Activated CD4-positive, alpha-beta T cell treated with anti-CD3 and anti-CD28 coated beads for 36 hours (primary cell): ENCODE measurements around the gene OR5D18. TPM values are rescaled to one million over a fixed set of nuclear protein-coding genes. Genes with fewer than 3 reads are reported as not detected.

Source experiments
- ATAC-seq: fragments of 200-7000 bp; cut with Tn5 transposase; one replicate; pipeline ENCODE4 v1.10.0; 2021; ENCODE audit warnings: mild to moderate bottlenecking, moderate library complexity
- CTCF ChIA-PET: fragments of 350-600 bp; sonication (Branson Sonifier 250); formaldehyde crosslinking; loops from one replicate; lab custom pipeline; 2021; ENCODE audit warnings: antibody characterized with exemption; lab: Charles Lee
- POLR2A ChIA-PET: fragments of 350-600 bp; sonication (Branson Sonifier 250); formaldehyde crosslinking; loops from one replicate; lab custom pipeline; 2021; ENCODE audit warnings: antibody characterized with exemption, inconsistent platforms; lab: Charles Lee
- DNase-seq: peaks from one replicate; pipeline ENCODE4 v3.0.0-alpha.2; 2020
- H3K27ac Mint-ChIP-seq: one replicate; pipeline ENCODE4 v1.8.0; 2021; ENCODE audit warnings: mixed read lengths
- H3K27me3 Mint-ChIP-seq: one replicate; pipeline ENCODE4 v1.8.0; 2021; ENCODE audit warnings: mixed read lengths
- H3K36me3 Mint-ChIP-seq: one replicate; pipeline ENCODE4 v1.8.0; 2021; ENCODE audit warnings: low read depth, mixed read lengths
- H3K4me1 Mint-ChIP-seq: one replicate; pipeline ENCODE4 v1.8.0; 2021; ENCODE audit warnings: mixed read lengths
- H3K4me3 Mint-ChIP-seq: one replicate; pipeline ENCODE4 v1.8.0; 2021; ENCODE audit warnings: mild to moderate bottlenecking, moderate library complexity, mixed read lengths
- H3K9me3 Mint-ChIP-seq: one replicate; pipeline ENCODE4 v1.8.0; 2021; ENCODE audit warnings: low read depth, mixed read lengths
- intact Hi-C, 2 experiments: fragments of 100-400 bp; cut with DNase I in 1 of 2; cut with micrococcal nuclease in 1 of 2; formaldehyde crosslinking; loops; one replicate each; pipeline versions ENCODE4 v1.14.2 to v1.15.1; 2022 to 2024; cut with DNase I, micrococcal nuclease
- total RNA-seq, 2 experiments: library from RNA; stranded (reverse); gene quantifications; one replicate each; pipeline ENCODE4 v1.2.3, GENCODE V29; 2021

The OR5D18 gene
- not detected for total RNA-seq

DNA sequence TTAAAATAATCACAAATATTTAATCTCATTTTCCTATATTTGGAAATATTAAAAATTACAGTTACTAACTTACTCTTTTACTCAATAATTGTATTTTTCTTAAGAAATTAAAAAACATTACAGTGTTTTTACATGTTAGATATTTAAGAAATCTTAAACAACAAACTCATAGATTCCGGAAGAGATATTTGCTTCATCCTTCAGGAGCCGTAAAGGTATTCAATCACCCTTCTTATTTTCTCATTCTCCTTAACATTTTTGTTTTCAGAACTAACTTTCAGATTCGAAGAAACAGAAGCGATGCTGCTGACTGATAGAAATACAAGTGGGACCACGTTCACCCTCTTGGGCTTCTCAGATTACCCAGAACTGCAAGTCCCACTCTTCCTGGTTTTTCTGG is at the start of gene OR5D18:
Gene OR5D18, plus strand, starts transcription at position 301 of the 400 bp plus-strand sequence. Its CDS starts 0 bp downstream, at position 301.
- no peaks in the 10 kb centered on the region for H3K4me1 Mint-ChIP-seq
- H3K36me3 Mint-ChIP-seq = no peaks in the 10 kb centered on the region

GRCh38 chr11:55773138-55773537 is 46.3 kb upstream of the OR5D18 start, which contains the start of gene OR5D13:
OR5D13 (plus strand) TSS chr11:55773438; CDS start chr11:55773438, 0 bp downstream.
- ChIA-PET CTCF (no interaction called here), POLR2A (no interaction called here)
- Mint-ChIP-seq H3K4me1 (no peaks in the 10 kb centered on the region), H3K4me3 (no peak within 1 kb of the TSS), H3K27me3 (no peaks in the 10 kb centered on the region), H3K27ac (no peak within 1 kb of the TSS), H3K36me3 (no peaks in the 10 kb centered on the region), H3K9me3 (peaks cover 16% of the 10 kb centered on the region)
- intact Hi-C loops = loop anchor here in 1 of 2 experiments (10.0 kb wide), 1 partner anchor 832 kb away; no protein-coding TSS in a partner anchor
- no peak for ATAC-seq
- DNase-seq = no peak

More for the DNA sequence above, at the start of gene OR5D18:
- Mint-ChIP-seq H3K9me3 (peaks cover 16% of the 10 kb centered on the region), H3K27me3 (no peaks in the 10 kb centered on the region), H3K27ac (no peak within 1 kb of the TSS), H3K4me3 (no peak within 1 kb of the TSS)
- POLR2A ChIA-PET = no interaction called here
- DNase-seq = no peak
- CTCF ChIA-PET = no interaction called here
- no peak for ATAC-seq
- intact Hi-C loops = no loop called here

DNA sequence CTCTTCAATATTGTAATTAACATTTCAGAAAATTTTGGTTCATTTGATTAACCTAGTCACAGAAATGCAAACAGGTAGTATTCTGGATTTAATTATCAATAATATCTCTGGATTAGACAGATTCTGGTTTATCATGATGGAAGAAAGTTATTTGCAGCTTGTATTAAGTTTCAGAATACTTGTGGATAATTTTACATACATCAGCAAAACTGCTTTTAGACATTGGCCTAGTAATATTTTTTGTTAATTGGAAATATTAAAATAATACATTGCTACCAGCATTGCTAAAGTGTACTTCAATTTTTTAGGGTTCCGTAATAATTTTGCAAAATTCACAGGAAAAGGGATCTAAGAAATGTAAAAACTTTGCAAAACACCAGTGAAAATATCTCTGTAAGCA is 27.8 kb upstream of the OR5D18 start:
- Mint-ChIP-seq H3K27me3 (no peaks in the 10 kb centered on the region), H3K4me1 (no peaks in the 10 kb centered on the region), H3K4me3 (no peak overlapping the region), H3K9me3 (peaks cover 13% of the 10 kb centered on the region), H3K36me3 (no peaks in the 10 kb centered on the region), H3K27ac (no peak overlapping the region)
- DNase-seq (no peak), ATAC-seq (no peak)
- ChIA-PET POLR2A (no interaction called here), CTCF (interaction anchor here (0.5 kb wide), 1 partner anchor 44 kb away, joined by 3 read pairs; no protein-coding TSS in a partner anchor)
- intact Hi-C loops = loop anchor here in 1 of 2 experiments (10.0 kb wide), 1 partner anchor 57 kb away; no protein-coding TSS in a partner anchor

- CTCF ChIA-PET = no interaction called here
- Mint-ChIP-seq H3K27me3 (no peaks in the 10 kb centered on the region), H3K4me3 (no peak overlapping the region), H3K4me1 (no peaks in the 10 kb centered on the region), H3K9me3 (peaks cover 8% of the 10 kb centered on the region), H3K36me3 (no peaks in the 10 kb centered on the region), H3K27ac (no peak overlapping the region)
- DNase-seq = no peak
- ATAC-seq = no peak
- intact Hi-C loops = loop anchor here in 1 of 2 experiments (10.0 kb wide), 1 partner anchor 59 kb away; no protein-coding TSS in a partner anchor
- POLR2A ChIA-PET = no interaction called here
Observed at GRCh38 chr11:55793321-55793720, 26.1 kb upstream of the OR5D18 start.

DNA sequence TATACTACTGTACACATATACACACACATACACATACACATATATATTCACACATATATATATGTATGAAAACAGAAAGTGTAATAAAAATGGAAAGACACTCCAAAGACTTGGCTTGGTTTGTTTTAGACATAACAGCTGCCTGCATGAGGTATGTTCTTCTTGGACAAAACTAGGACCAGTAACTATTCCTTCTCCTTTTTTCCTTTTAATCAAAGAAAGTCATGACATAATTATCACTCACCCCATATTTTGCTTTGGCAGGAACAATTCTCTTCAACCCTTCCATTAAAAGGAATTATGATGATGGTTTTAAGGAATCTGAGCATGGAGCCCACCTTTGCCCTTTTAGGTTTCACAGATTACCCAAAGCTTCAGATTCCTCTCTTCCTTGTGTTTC is 24.2 kb upstream of the OR5D18 start, which contains the start of gene OR5D14:
Gene OR5D14, plus strand, starts transcription at position 301 of the 400 bp plus-strand sequence. Its CDS starts 0 bp downstream, at position 301.
- Mint-ChIP-seq H3K9me3 (peaks cover 17% of the 10 kb centered on the region), H3K4me1 (no peaks in the 10 kb centered on the region), H3K27me3 (no peaks in the 10 kb centered on the region), H3K27ac (no peak within 1 kb of the TSS), H3K4me3 (no peak within 1 kb of the TSS), H3K36me3 (no peaks in the 10 kb centered on the region)
- ChIA-PET CTCF (no interaction called here), POLR2A (no interaction called here)
- intact Hi-C loops = loop anchor here in 1 of 2 experiments (10.0 kb wide), 1 partner anchor 60 kb away; no protein-coding TSS in a partner anchor
- ATAC-seq = no peak
- no peak for DNase-seq

DNA sequence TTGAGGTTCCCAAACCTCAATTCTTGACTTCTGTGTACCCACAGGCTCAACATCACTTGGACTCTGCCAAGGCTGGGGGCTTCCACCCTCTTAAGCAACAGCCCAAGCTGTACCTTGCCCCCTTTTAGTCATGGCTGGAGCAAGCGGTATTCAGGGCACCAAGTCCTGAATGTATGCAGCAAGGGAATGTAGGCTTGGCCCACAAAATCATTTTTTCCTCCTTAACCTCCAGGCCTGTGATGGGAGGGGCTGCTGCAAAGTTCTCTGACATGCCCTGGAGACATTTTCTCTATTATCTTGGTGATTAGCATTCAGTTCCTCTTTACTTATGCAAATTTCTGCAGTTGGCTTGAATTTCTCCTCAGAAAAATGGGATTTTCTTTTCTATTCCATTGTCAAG is 13.2 kb upstream of the OR5D18 start:
- intact Hi-C loops = no loop called here

GRCh38 chr11:55811067-55811466 is 8.4 kb upstream of the OR5D18 start, which contains the start of gene OR5L1:
OR5L1 (plus strand) TSS chr11:55811367; CDS start chr11:55811467, 100 bp downstream.
- no peak for DNase-seq
- H3K4me1 Mint-ChIP-seq = no peaks in the 10 kb centered on the region
- H3K9me3 Mint-ChIP-seq = peaks cover 25% of the 10 kb centered on the region
- no peak for ATAC-seq
- intact Hi-C loops = no loop called here
- peaks cover 4% of the 10 kb centered on the region for H3K36me3 Mint-ChIP-seq
- ChIA-PET POLR2A (no interaction called here), CTCF (no interaction called here)
- no peak within 1 kb of the TSS for H3K27ac Mint-ChIP-seq
- no peaks in the 10 kb centered on the region for H3K27me3 Mint-ChIP-seq
- H3K4me3 Mint-ChIP-seq = no peak within 1 kb of the TSS

More for the DNA sequence above, 13.2 kb upstream of the OR5D18 start:
- DNase-seq (no peak), ATAC-seq (no peak)
- POLR2A ChIA-PET = no interaction called here
- H3K27me3 Mint-ChIP-seq = no peaks in the 10 kb centered on the region
- no peak overlapping the region for H3K4me3 Mint-ChIP-seq
- H3K27ac Mint-ChIP-seq = no peak overlapping the region
- peaks cover 29% of the 10 kb centered on the region for H3K9me3 Mint-ChIP-seq
- H3K36me3 Mint-ChIP-seq = peaks cover 4% of the 10 kb centered on the region
- CTCF ChIA-PET = no interaction called here
- no peaks in the 10 kb centered on the region for H3K4me1 Mint-ChIP-seq

GRCh38 chr11:55826919-55827318 is 7.5 kb downstream of the OR5D18 start, which contains the start of gene OR5L2:
OR5L2 (plus strand) TSS chr11:55827219; CDS start chr11:55827219, 0 bp downstream.
- intact Hi-C loops = no loop called here
- CTCF ChIA-PET = interaction anchor here (0.8 kb wide), 1 partner anchor 9 kb away, joined by 5 read pairs; no protein-coding TSS in a partner anchor
- POLR2A ChIA-PET = no interaction called here
- no peak within 1 kb of the TSS for H3K4me3 Mint-ChIP-seq
- ATAC-seq (no peak), DNase-seq (no peak)
- H3K27ac Mint-ChIP-seq = no peak within 1 kb of the TSS
- H3K36me3 Mint-ChIP-seq = no peaks in the 10 kb centered on the region
- no peaks in the 10 kb centered on the region for H3K27me3 Mint-ChIP-seq
- H3K4me1 Mint-ChIP-seq = no peaks in the 10 kb centered on the region
- peaks cover 6% of the 10 kb centered on the region for H3K9me3 Mint-ChIP-seq

DNA sequence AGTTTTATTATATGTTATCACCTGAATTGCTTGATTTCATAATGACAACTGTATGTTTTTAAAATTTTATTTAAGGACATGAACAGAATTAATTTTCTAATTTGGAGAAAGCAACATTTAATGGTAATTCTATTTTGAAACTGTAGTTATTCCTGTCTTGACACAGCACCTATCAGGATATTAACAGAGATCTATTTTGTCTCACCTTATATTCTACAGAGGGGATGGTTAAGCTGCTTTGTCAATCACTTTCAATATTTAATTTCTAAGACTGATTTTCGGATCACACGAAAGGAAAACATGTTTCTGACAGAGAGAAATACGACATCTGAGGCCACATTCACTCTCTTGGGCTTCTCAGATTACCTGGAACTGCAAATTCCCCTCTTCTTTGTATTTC is 19.0 kb downstream of the OR5D18 start, which contains the start of gene OR5D16:
Gene OR5D16, plus strand, starts transcription at position 301 of the 400 bp plus-strand sequence. Its CDS starts 0 bp downstream, at position 301.
- intact Hi-C loops = loop anchor here in 1 of 2 experiments (10.0 kb wide), 1 partner anchor 124 kb away; no protein-coding TSS in a partner anchor
- ATAC-seq = no peak
- ChIA-PET CTCF (no interaction called here), POLR2A (no interaction called here)
- peaks cover 4% of the 10 kb centered on the region for H3K36me3 Mint-ChIP-seq
- no peak within 1 kb of the TSS for H3K4me3 Mint-ChIP-seq
- no peaks in the 10 kb centered on the region for H3K4me1 Mint-ChIP-seq
- no peak for DNase-seq
- H3K27ac Mint-ChIP-seq = no peak within 1 kb of the TSS
- H3K27me3 Mint-ChIP-seq = no peaks in the 10 kb centered on the region
- H3K9me3 Mint-ChIP-seq = peaks cover 14% of the 10 kb centered on the region

- H3K4me3 Mint-ChIP-seq = no peak overlapping the region
- H3K36me3 Mint-ChIP-seq = no peaks in the 10 kb centered on the region
- peaks cover 10% of the 10 kb centered on the region for H3K9me3 Mint-ChIP-seq
- POLR2A ChIA-PET = no interaction called here
- H3K27ac Mint-ChIP-seq = no peak overlapping the region
- no peaks in the 10 kb centered on the region for H3K4me1 Mint-ChIP-seq
- ATAC-seq (no peak), DNase-seq (no peak)
- intact Hi-C loops = no loop called here
- no peaks in the 10 kb centered on the region for H3K27me3 Mint-ChIP-seq
- CTCF ChIA-PET = no interaction called here
Observed at GRCh38 chr11:55847453-55847852, 28.0 kb downstream of the OR5D18 start.

DNA sequence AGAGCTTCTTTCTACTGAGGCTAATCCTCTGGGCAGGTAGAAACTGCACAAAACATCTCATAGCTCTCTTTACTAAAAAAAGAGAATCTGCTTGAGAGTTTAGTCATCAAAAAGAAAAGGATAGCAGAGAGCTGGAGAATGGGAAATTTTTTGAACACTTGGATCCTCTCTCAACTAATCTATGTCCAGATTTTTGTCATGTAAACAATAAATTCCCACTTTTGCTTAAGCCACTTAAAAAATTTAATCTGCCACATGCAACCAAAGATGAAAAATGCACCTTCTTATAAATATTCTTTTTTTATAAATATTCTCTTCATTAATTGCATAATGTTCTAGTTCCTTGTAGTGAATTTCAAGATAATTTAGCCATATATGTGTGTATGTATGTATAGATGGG is 29.6 kb downstream of the OR5D18 start:
- POLR2A ChIA-PET = no interaction called here
- DNase-seq (no peak), ATAC-seq (no peak)
- Mint-ChIP-seq H3K4me3 (no peak overlapping the region), H3K9me3 (peaks cover 17% of the 10 kb centered on the region), H3K36me3 (no peaks in the 10 kb centered on the region), H3K4me1 (no peaks in the 10 kb centered on the region), H3K27ac (no peak overlapping the region), H3K27me3 (no peaks in the 10 kb centered on the region)
- CTCF ChIA-PET = no interaction called here
- intact Hi-C loops = no loop called here

GRCh38 chr11:55852141-55852540 is 32.7 kb downstream of the OR5D18 start:
- Mint-ChIP-seq H3K36me3 (no peaks in the 10 kb centered on the region), H3K27ac (no peak overlapping the region), H3K4me3 (no peak overlapping the region), H3K9me3 (peaks cover 18% of the 10 kb centered on the region), H3K27me3 (no peaks in the 10 kb centered on the region), H3K4me1 (no peaks in the 10 kb centered on the region)
- CTCF ChIA-PET = no interaction called here
- intact Hi-C loops = no loop called here
- POLR2A ChIA-PET = no interaction called here
- ATAC-seq (no peak), DNase-seq (no peak)
